AG09309 (cell line): ENCODE data around the gene KPNA3.
"Not testable (repeated sequence)": the region's sequence is repeated elsewhere in the genome, so short reads cannot be mapped to it uniquely, and the experiment has no call there.

Experiments used
- DNase-seq: peaks from one replicate; pipeline ENCODE4 v3.0.0-alpha.2; 2010; ENCODE audit warnings: low read depth
- H3K4me3 ChIP-seq: 2 replicates; pipeline ENCODE4 v1.5.1; 2011; ENCODE audit warnings: mild to moderate bottlenecking, low read depth, low read length, moderate library complexity; ENCODE audit not compliant: control insufficient read depth
- CTCF ChIP-seq: IDR thresholded peaks from 2 replicates; pipeline ENCODE4 v1.5.1; 2011; ENCODE audit warnings: mild to moderate bottlenecking, low read depth, low read length, inconsistent platforms; ENCODE audit not compliant: insufficient read depth, control insufficient read depth; ENCODE audit errors: missing control alignments

KPNA3 gene

GRCh38 chr13:49731766-49732165, 60.7 kb downstream of the KPNA3 start:
- no peak overlapping the region for H3K4me3 ChIP-seq
- DNase-seq: peak; percentile 27
- no peak for TF ChIP-seq CTCF

DNA sequence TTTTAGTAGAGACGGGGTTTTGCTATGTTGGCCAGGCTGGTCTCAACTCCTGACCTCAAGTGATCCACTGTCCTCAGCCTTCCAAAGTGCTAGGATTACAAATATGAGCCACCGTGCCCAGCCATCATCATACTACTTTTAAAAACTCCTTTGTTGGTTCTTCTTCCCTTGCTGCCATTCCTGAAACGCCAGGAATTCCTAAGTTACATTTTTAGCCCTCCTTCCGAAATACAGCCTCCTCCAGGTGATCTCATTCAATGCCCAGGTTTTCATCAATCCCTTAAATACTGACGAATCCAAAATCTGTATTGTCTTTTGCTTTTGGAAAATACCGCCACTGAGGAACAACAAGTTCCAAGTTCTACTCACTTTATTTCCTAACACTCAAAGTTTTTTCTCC, 75.9 kb downstream of the KPNA3 start:
- DNase-seq: no peak
- H3K4me3 ChIP-seq: no peak overlapping the region
- TF ChIP-seq CTCF: no peak

DNA sequence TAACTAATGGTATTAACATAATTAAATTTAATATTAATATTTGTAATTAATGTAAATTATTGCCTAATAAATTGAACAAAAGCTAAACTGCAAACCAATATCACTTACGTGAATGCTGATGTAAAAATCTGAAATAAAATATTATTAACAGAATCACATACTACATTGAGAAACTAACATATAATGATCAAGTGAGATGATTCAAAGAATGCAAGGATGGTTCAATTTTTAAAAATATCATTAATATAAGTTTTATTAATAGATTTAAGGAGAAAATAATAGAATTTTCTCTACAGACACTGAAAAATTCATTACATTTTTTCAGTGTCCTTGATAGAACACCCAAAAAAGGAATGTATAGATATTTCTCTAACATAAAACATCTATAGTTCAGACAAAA, 77.7 kb downstream of the KPNA3 start:
- DNase-seq: no peak
- TF ChIP-seq CTCF: no peak

DNA sequence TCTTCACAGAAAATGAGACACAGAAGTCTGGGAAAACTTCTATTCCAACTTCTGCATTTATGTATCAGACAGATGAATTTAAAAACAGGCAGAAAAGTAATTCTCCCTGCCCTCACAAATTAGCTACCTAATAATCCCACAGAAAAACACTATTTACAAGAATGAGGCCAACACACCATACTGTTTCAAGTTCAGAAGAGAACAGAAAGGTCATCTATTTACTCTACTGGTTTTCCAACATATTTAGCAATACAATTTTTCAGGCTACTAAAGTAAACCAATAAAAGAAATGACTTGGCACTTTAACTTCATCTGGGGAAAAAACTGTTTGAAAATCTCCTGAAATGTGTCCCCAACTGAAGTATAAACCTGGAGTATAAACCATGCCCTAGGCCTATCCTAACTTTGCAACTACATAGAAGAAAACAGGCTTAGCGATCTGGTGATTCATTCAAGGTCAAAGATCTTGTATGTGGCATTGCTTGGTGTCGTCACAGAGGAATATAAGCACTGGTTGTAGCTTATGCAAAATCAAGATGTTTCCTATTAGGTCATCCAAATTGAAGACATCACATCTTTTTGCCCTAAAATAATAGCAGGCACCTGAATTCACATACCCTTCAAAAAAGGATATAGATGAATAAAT, 81.1 kb downstream of the KPNA3 start:
- TF ChIP-seq CTCF: no peak
- peak; percentile 39 for DNase-seq

More for the DNA sequence above, 77.7 kb downstream of the KPNA3 start:
- H3K4me3 ChIP-seq: no peak overlapping the region

DNA sequence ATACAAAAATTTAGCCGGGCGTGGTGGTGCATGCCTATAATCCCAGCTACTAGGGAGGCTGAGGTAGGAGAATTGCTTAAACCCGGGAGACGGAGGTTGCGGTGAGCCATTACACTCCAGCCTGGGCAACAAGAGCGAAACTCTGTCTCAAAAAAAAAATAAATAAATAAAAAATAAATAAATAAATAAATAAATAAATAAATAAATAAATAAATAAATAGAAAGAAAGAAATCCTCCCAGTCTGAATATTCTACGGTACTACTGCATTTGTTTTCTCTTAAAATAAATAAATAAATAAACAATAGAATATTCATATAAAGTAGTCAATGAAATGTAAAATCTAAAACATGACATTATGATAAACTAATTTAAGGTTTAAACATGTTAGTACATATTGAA, 88.2 kb downstream of the KPNA3 start:
- DNase-seq, H3K4me3 ChIP-seq: not testable (repeated sequence)

More for the DNA sequence above, 81.1 kb downstream of the KPNA3 start:
- H3K4me3 ChIP-seq: no peak overlapping the region

DNA sequence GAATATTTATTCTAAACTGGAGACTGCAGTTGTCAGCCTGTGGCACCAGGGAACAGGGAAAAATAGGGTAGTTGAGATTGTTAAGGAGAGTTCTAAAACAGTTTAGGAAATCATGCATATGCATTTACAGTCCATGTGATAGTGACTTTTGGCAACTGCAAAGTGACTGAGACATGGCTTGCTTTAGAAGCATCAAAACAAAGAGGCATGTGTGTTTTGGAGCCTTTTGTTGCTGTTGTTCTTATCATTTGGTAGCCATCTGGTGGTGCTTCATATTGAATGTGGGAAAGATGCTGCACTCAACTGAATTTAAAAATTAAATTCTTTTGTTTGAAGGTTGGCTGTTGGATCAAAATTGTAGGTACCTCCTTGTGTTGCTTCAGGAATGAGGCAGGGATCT, 91.0 kb downstream of the KPNA3 start:
- H3K4me3 ChIP-seq: no peak overlapping the region
- DNase-seq: no peak
- TF ChIP-seq CTCF: no peak

DNA sequence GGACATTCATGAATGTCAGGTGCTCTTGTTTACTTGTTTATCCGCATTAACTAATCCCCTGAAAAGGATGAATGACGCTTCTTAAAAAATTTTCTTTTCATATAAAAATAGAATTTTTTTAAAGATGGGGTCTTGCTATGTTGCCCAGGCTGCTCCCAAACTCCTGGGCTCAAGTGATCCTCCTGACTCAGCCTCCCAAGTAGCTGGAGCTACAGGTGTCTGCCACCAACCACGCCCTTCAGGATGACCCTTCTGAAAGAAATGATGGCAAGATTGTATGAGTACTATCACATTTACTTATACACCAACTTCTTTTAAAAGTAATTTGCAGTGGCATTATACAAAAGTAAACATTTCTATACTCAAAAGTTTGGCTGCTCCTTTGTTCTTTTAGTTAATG, 95.0 kb downstream of the KPNA3 start:
- H3K4me3 ChIP-seq: no peak overlapping the region
- no peak for DNase-seq
- no peak for TF ChIP-seq CTCF
